ENCODE data around the gene SCUBE3. TPM values are rescaled to one million over a fixed set of nuclear protein-coding genes. Genes with fewer than 3 reads are reported as not detected.

The SCUBE3 gene
- total and polyA plus RNA-seq, 2 of the 8 experiments (the other 6 are each of a cell fraction or from before 2014, with no cell fraction given) = 0.80 to 1.0 TPM

GRCh38 chr6:35220711-35221110 lies 7.0 kb downstream of the SCUBE3 start:
- Histone ChIP-seq H3K4me2 (ENCODE audit: insufficient read depth in 1 of 2, low read depth in 2 of 2, low read length in 2 of 2) (no peak overlapping the region), H3K27ac (ENCODE audit: low read depth, low read length) (no peak overlapping the region), H3K23me2 (ENCODE audit: low read depth, low read length) (no peaks in the 10 kb centered on the region), H2BK15ac (ENCODE audit: low read length) (no peak overlapping the region), H3K79me2 (ENCODE audit: control insufficient read depth in 1 of 2, insufficient read depth in 2 of 2, low read length in 2 of 2) (no peaks in the 10 kb centered on the region), H3K56ac (replicated peaks; ENCODE audit: insufficient read length, low read depth, low read length) (no peak overlapping the region), H3K14ac (ENCODE audit: insufficient read length) (no peak overlapping the region), H4K20me1 (replicated peaks in 1 of 2; ENCODE audit: control insufficient read depth in 1 of 2, insufficient read depth in 2 of 2, low read length in 2 of 2) (peaks cover 2 to 27% of the 10 kb centered on the region in 2 experiments), H2BK20ac (ENCODE audit: low read length) (no peak overlapping the region), H3K9me3 (ENCODE audit: insufficient read depth in 2 of 2, low read depth in 1 of 2, low read length in 1 of 2) (no peaks in the 10 kb centered on the region), H3K27me3 (replicated peaks in 1 of 4; ENCODE audit: control insufficient read depth in 3 of 4, extremely low read depth in 1 of 4, insufficient read depth in 3 of 4, low read length in 3 of 4) (peaks cover 0 to 47% (median 25%) of the 10 kb centered on the region in 4 experiments; a peak in 6 of 7 replicates), H3K4ac (replicated peaks; ENCODE audit: insufficient read length, low read depth, low read length) (no peak overlapping the region), H2BK12ac (ENCODE audit: low read depth, low read length) (no peak overlapping the region), H3K79me1 (ENCODE audit: low read depth, low read length) (no peaks in the 10 kb centered on the region), H3K23ac (ENCODE audit: insufficient read length) (no peak overlapping the region), H3K18ac (ENCODE audit: extremely low read depth, low read length) (no peak overlapping the region), H4K5ac (ENCODE audit: insufficient read length, low read depth, low read length) (no peak overlapping the region), H2AFZ (ENCODE audit: low read length) (no peak overlapping the region), H4K91ac (replicated peaks; ENCODE audit: insufficient read length, low read length) (no peak overlapping the region), H3K9ac (replicated peaks in 1 of 4; ENCODE audit: extremely low read depth in 1 of 4, low read depth in 3 of 4, low read length in 3 of 4) (no peak overlapping the region), H2BK5ac (ENCODE audit: low read depth, low read length) (no peak overlapping the region), H2AK5ac (ENCODE audit: low read depth, low read length) (no peak overlapping the region), H3K4me1 (replicated peaks in 1 of 4; ENCODE audit: control insufficient read depth in 3 of 4, insufficient read depth in 4 of 4, low read length in 3 of 4) (peaks cover 7 to 28% (median 18%) of the 10 kb centered on the region in 4 experiments), H2BK120ac (replicated peaks; ENCODE audit: low read depth, low read length) (no peak overlapping the region), H3K4me3 (ENCODE audit: extremely low read depth in 1 of 4, insufficient read depth in 2 of 4, low read depth in 3 of 4, low read length in 4 of 4) (no peak overlapping the region), H4K8ac (ENCODE audit: extremely low read depth, insufficient read depth, low read length) (no peak overlapping the region), H3K36me3 (ENCODE audit: control insufficient read depth in 2 of 4, insufficient read depth in 4 of 4, low read length in 3 of 4) (no peaks in the 10 kb centered on the region)
- CTCF ChIA-PET (ENCODE audit: partially characterized antibody) = interaction anchor here (1.4 to 19.1 kb wide), 3 partner anchors 20 to 81 kb away, joined by 6 to 219 read pairs (median 26); no protein-coding TSS in a partner anchor
- FAIRE-seq (no peak), DNase-seq (ENCODE audit: low read depth in 1 of 2, low spot score in 2 of 2) (no peak)
- POLR2A ChIA-PET (ENCODE audit: partially characterized antibody) = interaction anchor here (1.8 kb wide), 1 partner anchor 11 kb away, joined by 8 read pairs; no protein-coding TSS in a partner anchor
- 85% methylated on average over 1 of the region's 1 CpG; no CpG with 5 or more reads in 1 of the 2 experiments for WGBS, 2 experiments (ENCODE audit: extremely low coverage in 1 of 2, insufficient coverage in 1 of 2, insufficient read length in 1 of 2, insufficient replicate concordance in 2 of 2, low coverage in 1 of 2, low lambda C conversion rate in 2 of 2, missing lambda C conversion rate in 1 of 2)
- no peak for TF ChIP-seq SAP30 (IDR thresholded peaks at IDR 0.05; ENCODE audit: insufficient read depth, insufficient replicate concordance, low read length)
- no peak for TF ChIP-seq NRF1 (IDR thresholded peaks at IDR 0.05; ENCODE audit: low read depth, low read length)
- no peak for TF ChIP-seq ASH2L (IDR thresholded peaks at IDR 0.05; ENCODE audit: low read length)
- TF ChIP-seq USF2 (IDR thresholded peaks at IDR 0.05; ENCODE audit: low read length) = no peak
- TF ChIP-seq BACH1 (IDR thresholded peaks at IDR 0.05; ENCODE audit: low read length) = no peak
- no peak for TF ChIP-seq EGR1 (IDR thresholded peaks at IDR 0.05; ENCODE audit: borderline replicate concordance, low read depth, low read length)
- no peak for TF ChIP-seq CREB1 (IDR thresholded peaks at IDR 0.05)
- no peak for TF ChIP-seq KDM4A (IDR thresholded peaks at IDR 0.05; ENCODE audit: low read depth, low read length, severe bottlenecking)
- TF ChIP-seq TAF7 (optimal IDR thresholded peaks at IDR 0.05; ENCODE audit: borderline replicate concordance, low read depth, low read length) = no peak
- no peak for TF ChIP-seq EP300 (IDR thresholded peaks at IDR 0.05; ENCODE audit: borderline replicate concordance in 1 of 2, low read depth in 2 of 2, low read length in 2 of 2)
- TF ChIP-seq ATF3 (IDR thresholded peaks at IDR 0.05; ENCODE audit: insufficient read depth, low read depth, low read length) = no peak
- TF ChIP-seq TCF12 (IDR thresholded peaks at IDR 0.05; ENCODE audit: low read depth, low read length) = no peak

All from H1 (cell line).